IPS-15b (cell line): ENCODE measurements around the gene WDR59.

Source experiments
- H3K27me3 ChIP-seq: one replicate; pipeline ENCODE4 v1.6.1; 2013; ENCODE audit warnings: low read length; ENCODE audit not compliant: control insufficient read depth, insufficient read depth
- H3K36me3 ChIP-seq: one replicate; pipeline ENCODE4 v1.6.1; 2013; ENCODE audit warnings: low read length; ENCODE audit not compliant: control insufficient read depth, insufficient read depth
- H3K4me1 ChIP-seq: one replicate; pipeline ENCODE4 v1.6.1; 2013; ENCODE audit warnings: mild to moderate bottlenecking, low read length; ENCODE audit not compliant: control insufficient read depth, insufficient read depth
- H3K4me3 ChIP-seq: one replicate; pipeline ENCODE4 v1.5.1; 2013; ENCODE audit warnings: low read depth, low read length
- H3K9ac ChIP-seq: one replicate; pipeline ENCODE4 v1.6.1; 2013; ENCODE audit warnings: low read depth, mild to moderate bottlenecking, low read length
- H3K9me3 ChIP-seq: one replicate; pipeline ENCODE4 v1.6.1; 2013; ENCODE audit warnings: mild to moderate bottlenecking, low read length; ENCODE audit not compliant: control insufficient read depth, insufficient read depth

The WDR59 gene

GRCh38 chr16:75007443-75007842 lies 22.5 kb upstream of the WDR59 start:
- Histone ChIP-seq H3K4me3 (no peak overlapping the region), H3K36me3 (no peaks in the 10 kb centered on the region), H3K9ac (no peak overlapping the region), H3K4me1 (peaks cover 8% of the 10 kb centered on the region), H3K9me3 (no peaks in the 10 kb centered on the region), H3K27me3 (no peaks in the 10 kb centered on the region)

GRCh38 chr16:75005697-75006096 lies 20.8 kb upstream of the WDR59 start:
- Histone ChIP-seq H3K4me1 (peaks cover 12% of the 10 kb centered on the region), H3K4me3 (no peak overlapping the region), H3K36me3 (no peaks in the 10 kb centered on the region), H3K9me3 (no peaks in the 10 kb centered on the region), H3K27me3 (no peaks in the 10 kb centered on the region), H3K9ac (no peak overlapping the region)

- peaks cover 4% of the 10 kb centered on the region for H3K27me3 ChIP-seq
- no peaks in the 10 kb centered on the region for H3K36me3 ChIP-seq
- no peak overlapping the region for H3K9ac ChIP-seq
- no peaks in the 10 kb centered on the region for H3K9me3 ChIP-seq
- no peak overlapping the region for H3K4me3 ChIP-seq
- peaks cover 12% of the 10 kb centered on the region for H3K4me1 ChIP-seq
Measured at GRCh38 chr16:75004460-75004859, 19.5 kb upstream of the WDR59 start.

- Histone ChIP-seq H3K27me3 (peaks cover 4% of the 10 kb centered on the region), H3K9me3 (no peaks in the 10 kb centered on the region), H3K9ac (no peak overlapping the region), H3K4me1 (peaks cover 12% of the 10 kb centered on the region), H3K36me3 (no peaks in the 10 kb centered on the region), H3K4me3 (no peak overlapping the region)
Measured at GRCh38 chr16:75003931-75004330, 19.0 kb upstream of the WDR59 start.

GRCh38 chr16:75002474-75002873 lies 17.6 kb upstream of the WDR59 start:
- H3K36me3 ChIP-seq = no peaks in the 10 kb centered on the region
- H3K9me3 ChIP-seq = no peaks in the 10 kb centered on the region
- H3K4me3 ChIP-seq = no peak overlapping the region
- H3K27me3 ChIP-seq = peaks cover 4% of the 10 kb centered on the region
- no peak overlapping the region for H3K9ac ChIP-seq
- H3K4me1 ChIP-seq = peaks cover 12% of the 10 kb centered on the region

- peak overlapping the region; percentile 82 for H3K4me3 ChIP-seq
- H3K27me3 ChIP-seq = peaks cover 4% of the 10 kb centered on the region
- no peaks in the 10 kb centered on the region for H3K9me3 ChIP-seq
- no peak overlapping the region for H3K9ac ChIP-seq
- no peaks in the 10 kb centered on the region for H3K36me3 ChIP-seq
- H3K4me1 ChIP-seq = peaks cover 16% of the 10 kb centered on the region
Measured at GRCh38 chr16:75000481-75001081, 15.7 kb upstream of the WDR59 start.

- H3K27me3 ChIP-seq = peaks cover 4% of the 10 kb centered on the region
- no peaks in the 10 kb centered on the region for H3K9me3 ChIP-seq
- H3K4me1 ChIP-seq = peaks cover 16% of the 10 kb centered on the region
- H3K4me3 ChIP-seq = peak overlapping the region; percentile 82
- no peaks in the 10 kb centered on the region for H3K36me3 ChIP-seq
- no peak overlapping the region for H3K9ac ChIP-seq
Measured at GRCh38 chr16:74999609-75000480, 14.9 kb upstream of the WDR59 start.

- H3K9ac ChIP-seq = no peak overlapping the region
Measured at GRCh38 chr16:74999219-74999608, 14.3 kb upstream of the WDR59 start.

GRCh38 chr16:74998481-74999218 lies 13.7 kb upstream of the WDR59 start, which contains the start of gene ZNRF1:
Gene ZNRF1, plus strand, starts transcription at chr16:74999024. Its CDS starts 648 bp downstream, at chr16:74999672.
- no peaks in the 10 kb centered on the region for H3K9me3 ChIP-seq

More at GRCh38 chr16:74999219-74999608, 14.3 kb upstream of the WDR59 start:
- Histone ChIP-seq H3K27me3 (peaks cover 4% of the 10 kb centered on the region), H3K9me3 (no peaks in the 10 kb centered on the region), H3K36me3 (no peaks in the 10 kb centered on the region), H3K4me3 (peak overlapping the region; percentile 82), H3K4me1 (peaks cover 16% of the 10 kb centered on the region)

GRCh38 chr16:74997042-74997491 lies 12.1 kb upstream of the WDR59 start:
- no peak overlapping the region for H3K4me3 ChIP-seq
- H3K9me3 ChIP-seq = no peaks in the 10 kb centered on the region
- peaks cover 4% of the 10 kb centered on the region for H3K27me3 ChIP-seq
- no peaks in the 10 kb centered on the region for H3K36me3 ChIP-seq
- H3K9ac ChIP-seq = no peak overlapping the region
- H3K4me1 ChIP-seq = peaks cover 12% of the 10 kb centered on the region

More at GRCh38 chr16:74998481-74999218, 13.7 kb upstream of the WDR59 start, which contains the start of gene ZNRF1:
- Histone ChIP-seq H3K9ac (no peak within 1 kb of the TSS), H3K27me3 (peaks cover 4% of the 10 kb centered on the region), H3K36me3 (no peaks in the 10 kb centered on the region), H3K4me1 (peaks cover 16% of the 10 kb centered on the region), H3K4me3 (peak within 1 kb of the TSS; percentile 82)

- Histone ChIP-seq H3K9ac (no peak overlapping the region), H3K36me3 (no peaks in the 10 kb centered on the region), H3K4me1 (peaks cover 8% of the 10 kb centered on the region), H3K4me3 (no peak overlapping the region), H3K9me3 (no peaks in the 10 kb centered on the region), H3K27me3 (peaks cover 4% of the 10 kb centered on the region)
Measured at GRCh38 chr16:74995986-74996385, 11.1 kb upstream of the WDR59 start.
